Measurements from ENCODE around the gene CLEC3A.
"Not testable (repeated sequence)": the region's sequence is repeated elsewhere in the genome, so short reads cannot be mapped to it uniquely, and the experiment has no call there.

The CLEC3A gene

DNA sequence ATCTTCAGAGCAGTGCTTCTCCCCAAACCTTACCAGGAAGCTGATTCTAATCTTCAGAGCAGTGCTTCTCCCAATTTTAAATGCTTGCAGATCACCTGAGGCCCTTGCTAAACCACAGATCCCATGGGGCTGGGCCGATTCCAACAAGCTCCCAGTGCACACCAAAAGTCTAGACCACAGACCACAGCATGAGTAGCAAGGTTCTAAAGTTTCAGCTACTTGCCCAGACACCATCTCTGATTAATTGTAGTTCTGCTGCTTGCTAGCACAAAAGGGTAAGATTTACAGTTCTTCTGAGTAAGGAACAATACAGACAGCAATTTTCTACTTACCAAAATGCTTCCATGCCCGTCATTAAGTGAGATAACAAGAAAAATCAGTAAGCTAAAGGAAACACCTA, 12.2 kb downstream of the CLEC3A start:
- DNase-seq = no peak

DNA sequence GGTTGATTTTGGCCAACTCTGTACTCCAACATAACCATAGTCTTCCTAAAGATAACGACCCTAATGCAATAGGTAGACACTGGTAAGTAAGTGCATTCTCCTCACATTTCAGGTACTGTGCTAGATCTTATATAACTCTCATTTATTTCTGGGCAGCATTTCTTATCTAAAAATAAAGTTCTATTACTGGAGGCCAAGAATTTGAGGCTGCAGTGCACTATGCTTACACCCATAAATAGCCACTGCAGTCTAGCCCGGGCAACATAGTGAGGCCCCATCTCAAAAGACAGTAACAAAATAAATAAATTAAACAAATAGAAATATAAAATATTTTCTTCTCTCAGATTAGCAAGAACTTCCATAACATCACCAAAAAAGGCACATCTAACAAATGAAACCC, 12.7 kb downstream of the CLEC3A start:
- DNase-seq = peak in 1 of 14 donors; percentile 5

DNA sequence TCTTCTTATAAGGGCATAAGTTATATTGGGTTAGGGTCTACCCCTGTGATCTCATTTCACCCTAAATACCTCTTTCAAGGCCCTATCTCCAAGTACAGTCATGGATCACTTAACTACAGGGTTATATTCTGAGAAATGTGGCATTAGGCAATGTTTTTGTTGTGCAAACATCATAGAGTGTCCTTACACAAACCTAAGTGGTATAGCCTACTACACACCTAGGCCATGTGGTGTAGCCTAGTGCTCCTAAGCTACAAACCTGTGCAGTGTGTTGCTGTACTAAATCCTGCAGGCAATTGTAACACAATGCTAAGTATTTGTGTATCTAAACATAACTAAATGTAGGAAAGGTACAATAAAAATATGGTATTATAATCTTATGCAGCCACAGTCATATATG, 18.0 kb downstream of the CLEC3A start:
- DNase-seq = no peak

DNA sequence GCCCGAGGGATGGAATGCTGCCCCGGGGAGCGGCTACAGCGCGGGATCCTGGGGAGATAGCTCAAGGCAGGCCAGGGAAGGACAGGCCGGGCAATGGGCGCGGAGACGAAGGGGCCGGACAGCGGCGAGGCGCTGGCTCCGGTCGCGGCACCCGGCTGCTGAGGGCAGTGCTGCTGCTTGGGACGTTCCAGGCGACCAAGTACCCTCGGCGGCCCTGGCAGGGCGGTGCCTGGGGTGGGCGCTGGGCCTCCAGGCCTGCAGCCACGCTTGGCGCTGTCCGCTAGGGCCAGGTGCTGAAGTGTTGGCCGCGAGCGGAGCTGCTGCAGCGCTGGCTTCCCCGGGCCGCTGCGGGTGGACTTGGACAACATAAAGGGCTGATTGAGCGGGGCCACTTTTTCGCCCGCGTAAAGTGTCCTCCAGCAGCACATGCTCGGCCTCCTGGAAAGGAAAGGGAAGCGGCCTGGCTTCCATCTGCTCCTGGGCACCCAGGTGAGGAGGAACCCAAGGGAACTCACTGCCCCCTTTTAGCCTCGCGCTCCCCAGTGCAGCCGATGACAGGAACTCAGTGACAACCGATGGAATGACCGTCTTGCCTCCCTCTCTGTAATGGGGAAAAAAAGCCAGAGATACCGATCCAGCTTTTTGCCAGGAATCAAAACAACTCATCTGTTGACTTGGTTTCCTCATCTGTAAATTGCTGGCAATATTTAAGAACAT, 23.7 kb downstream of the CLEC3A start:
- DNase-seq = peak in 10 of 14 donors; percentile 4 to 62 (median 18)

DNA sequence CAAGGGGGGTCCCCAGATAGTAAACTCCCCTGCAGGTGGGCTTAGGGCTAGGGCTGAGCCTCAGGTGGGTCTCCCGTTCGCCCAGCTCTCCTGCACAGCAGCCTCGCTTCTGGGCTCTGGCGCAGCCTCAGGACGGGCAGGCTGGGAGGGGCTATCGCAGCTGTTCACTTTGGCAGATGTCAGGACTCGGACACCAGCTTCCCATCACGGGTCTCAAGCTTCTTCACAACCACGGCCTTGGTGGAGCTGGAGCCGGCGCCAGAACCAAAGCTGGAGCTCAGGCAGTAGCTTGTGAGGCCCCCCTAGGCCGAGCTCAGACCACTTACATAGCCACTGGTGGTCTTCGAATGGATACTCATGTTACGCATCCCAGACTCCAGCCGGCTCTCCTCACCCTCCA, 26.0 kb downstream of the CLEC3A start:
- no peak for DNase-seq

DNA sequence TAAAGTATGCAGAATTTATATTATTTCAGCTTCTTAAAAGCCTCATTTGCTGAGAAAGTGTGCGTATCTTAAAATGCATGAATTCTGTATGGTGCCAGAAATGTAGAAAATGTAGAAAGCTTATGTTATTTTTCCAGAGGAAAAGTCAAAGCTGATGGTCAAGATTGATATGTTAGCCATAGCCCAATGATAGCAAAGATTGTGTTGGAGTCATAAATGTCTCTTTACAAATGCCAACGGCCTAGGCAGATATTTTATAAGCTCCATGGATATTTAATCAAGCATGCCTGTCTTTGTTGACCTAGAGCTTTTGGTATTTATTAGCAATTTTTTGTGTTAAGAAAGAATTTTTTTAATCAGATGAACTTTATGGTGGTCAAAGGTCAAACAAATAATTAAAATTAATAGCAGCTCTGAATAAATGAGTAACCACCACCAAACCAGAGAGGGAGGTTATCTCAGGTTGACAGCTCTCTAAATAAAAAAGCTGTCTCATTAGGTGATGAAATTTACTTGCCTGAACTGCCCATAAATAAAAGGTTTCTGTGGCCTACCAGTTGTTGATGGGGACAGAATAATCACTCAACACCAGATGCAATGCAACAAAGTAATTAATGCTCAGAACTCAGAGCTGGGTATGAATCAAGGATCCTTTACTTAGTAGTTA, 28.5 kb downstream of the CLEC3A start:
- DNase-seq = no peak

DNA sequence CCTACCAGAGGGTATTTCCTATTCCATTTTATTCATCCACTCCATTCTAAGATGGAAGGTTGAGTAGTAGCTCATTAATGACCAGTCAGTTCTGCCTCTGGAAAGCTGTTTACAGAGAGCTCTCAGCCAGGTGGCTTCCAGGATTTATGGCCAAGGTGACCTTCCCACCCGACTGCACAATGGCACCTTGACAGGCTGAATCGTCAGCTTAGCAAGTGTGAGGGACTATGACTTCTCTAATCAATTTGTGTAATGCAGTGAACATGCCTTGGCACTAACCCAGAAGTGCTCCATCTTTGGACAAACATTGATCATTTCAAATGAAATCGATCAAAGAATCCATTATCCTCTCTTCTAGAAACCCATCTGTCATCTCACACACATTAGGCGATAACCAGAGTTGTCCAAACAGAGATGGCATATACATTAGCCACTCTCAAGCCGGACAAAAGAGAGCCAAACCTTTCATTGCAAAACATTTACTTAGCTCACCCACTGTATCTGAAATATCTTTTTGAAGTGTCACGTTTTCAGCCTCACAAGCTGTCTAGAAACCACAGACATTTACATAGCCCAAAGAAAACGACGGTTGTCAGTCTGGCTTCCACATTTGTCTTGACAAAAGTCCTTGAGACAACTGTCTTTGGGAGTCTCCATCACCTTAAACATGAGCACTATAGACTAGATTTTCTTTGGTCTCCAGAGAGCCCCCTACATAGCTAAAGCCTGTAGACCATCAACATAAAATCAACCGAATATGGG, 35.6 kb downstream of the CLEC3A start:
- no peak for DNase-seq

DNA sequence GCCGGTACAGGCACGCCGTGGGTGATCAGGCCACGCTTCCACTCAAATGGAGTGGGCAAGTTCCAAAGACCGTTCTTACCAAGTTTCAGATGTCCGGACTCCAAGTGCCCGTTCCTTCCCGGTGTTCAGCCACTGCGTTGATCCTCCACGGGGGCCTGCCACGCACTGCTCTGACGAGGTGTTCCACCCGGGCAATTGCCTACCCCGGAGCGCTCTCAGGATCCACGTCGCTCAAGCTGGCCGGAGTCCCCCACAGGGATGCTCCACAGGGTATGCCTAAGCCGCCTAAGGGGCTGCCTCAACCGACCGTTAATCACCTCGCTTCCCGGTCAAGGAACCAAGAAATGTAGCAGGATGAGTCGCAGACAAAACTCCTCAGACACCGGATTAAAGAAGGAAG, 37.5 kb downstream of the CLEC3A start:
- DNase-seq = not testable (repeated sequence)

DNA sequence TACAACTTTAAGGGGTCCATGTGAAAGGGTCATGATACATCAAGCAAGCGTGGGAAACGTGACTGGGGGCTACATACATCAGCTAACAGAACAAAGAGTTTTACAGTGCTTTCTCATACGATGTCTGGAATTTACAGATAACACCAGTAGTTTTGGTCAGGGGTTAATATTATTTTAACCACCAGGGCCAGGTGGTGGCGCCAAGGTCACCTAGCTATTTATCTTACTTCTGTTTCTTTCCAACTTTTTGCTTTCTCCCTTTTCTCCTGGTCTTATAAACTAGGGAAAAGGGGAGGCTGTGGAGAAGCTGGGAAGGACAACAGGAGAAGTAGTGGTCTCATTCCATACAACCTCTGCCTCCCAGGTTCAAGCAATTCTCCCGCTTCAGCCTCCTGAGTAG, 37.9 kb downstream of the CLEC3A start:
- no peak for DNase-seq

DNA sequence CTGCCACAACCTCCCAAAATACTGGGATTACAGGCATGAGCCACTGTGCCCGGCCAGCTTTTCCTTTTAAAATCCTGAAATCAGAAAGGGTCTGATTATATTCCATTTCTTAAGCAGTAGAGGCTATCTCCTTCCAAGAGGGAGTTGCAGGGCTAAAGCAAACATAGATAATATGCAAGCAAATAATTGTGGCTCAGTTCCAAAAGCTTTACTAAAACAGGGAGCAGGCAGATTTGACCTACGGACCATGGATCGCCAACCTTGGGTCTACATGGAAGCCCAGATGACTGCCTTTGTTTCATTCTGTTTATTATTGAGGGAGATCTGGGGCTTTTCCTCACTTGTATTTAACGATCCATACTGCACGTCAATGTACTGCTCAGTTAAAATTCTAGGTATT, 38.5 kb downstream of the CLEC3A start:
- DNase-seq = no peak

DNA sequence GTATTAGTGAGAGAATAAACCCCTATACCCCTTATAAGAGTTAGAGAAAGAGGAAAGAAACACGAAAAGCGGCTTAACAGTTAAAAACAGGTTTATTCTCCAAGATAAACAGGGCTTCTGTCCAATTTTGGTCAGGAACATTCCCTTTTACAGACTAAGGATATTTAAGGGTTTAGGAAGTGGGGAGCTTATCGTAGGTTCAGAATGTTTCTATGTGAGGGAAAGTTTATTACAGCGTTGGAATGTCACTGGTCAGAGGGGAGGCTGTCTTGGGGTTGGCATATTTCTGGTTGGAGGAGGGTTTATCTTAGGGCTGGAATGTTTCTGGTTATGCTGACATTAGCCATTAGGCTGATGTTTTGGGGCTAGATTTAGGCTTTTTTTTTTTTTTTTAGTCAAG, 43.0 kb downstream of the CLEC3A start:
- DNase-seq = no peak

DNA sequence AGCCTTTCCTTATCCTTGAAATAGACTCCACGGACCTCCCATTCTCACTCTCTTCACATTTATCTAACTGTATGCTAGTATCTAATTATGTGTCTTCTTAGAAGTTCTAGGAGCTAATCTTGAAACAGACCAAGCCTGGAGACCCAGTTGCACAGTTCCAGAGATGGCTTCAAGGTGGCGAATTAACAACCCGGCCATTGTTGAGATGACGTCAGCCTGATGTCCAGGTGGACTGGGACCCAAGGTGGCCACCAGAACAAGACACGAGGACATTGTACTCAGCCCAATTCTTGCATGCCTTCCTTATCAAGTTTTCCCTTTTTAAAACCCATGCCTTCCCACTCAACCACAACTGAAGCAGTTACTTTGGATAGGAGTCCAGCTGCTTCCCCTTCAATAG, 47.6 kb downstream of the CLEC3A start:
- no peak for DNase-seq

DNA sequence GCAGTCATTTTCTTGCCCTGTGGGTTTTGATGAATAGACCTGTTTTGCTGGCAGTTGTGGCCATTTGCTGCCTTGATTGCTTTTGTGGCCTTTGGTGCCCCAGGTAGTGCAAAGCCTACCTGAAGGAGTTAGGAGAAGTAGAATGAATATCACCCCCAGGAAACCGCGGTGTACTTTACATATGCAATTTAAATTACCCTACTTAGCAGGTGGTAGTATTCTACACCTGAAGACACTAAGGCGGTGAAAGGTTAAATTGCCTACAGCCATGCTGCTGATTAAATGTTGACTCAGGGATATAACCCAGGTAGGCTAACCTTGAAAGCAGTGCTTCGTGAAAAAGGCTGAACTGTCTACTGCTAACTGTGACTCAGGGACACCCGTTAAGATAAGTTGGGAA, 49.9 kb downstream of the CLEC3A start:
- no peak for DNase-seq

DNA sequence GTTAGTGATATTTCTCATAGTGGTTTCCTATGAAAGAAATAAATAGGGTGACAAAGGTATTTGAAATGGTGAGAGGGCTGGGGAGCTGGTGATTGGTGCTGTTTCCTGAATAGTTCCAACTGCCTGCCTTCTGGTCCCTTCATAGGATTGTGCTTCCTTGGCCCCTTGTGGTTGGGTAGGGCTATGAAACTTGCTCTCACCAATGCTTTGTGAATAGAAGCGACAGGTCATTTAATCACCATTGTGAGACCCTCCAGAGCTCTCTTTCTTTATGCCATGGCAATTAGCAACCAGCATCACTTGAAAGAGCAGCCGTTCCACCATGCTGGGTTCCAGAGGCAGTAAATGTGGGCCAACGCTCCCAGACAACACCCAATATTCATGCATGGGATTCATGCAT, 53.5 kb downstream of the CLEC3A start:
- no peak for DNase-seq

DNA sequence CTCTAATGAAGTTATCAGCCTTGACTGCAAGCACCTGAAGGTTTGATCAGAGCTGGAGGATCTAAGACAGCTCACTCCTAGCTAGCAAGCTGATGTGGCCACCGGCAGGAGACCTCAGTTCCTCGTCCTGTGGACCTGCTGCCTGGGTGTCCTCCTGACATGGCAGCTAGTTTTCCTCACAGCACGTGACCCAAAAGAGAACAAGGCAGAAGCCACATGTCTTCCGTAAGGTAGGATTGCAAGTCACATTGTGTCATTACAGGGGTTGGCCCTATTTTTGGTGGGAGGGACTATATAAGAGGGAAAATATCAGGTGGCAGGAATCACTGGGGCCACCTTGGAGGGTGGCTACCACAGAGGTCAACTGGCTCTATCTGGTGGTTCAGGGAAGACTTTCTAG, 59.0 kb downstream of the CLEC3A start:
- no peak for DNase-seq
